Measurements from ENCODE around the gene SNX9. TPM values are rescaled to one million over a fixed set of nuclear protein-coding genes. Genes with fewer than 3 reads are reported as not detected.

SNX9 gene
- total and polyA plus RNA-seq, 10 of the 15 experiments (the other 5 are each of a cell fraction or from before 2014, with no cell fraction given): 0.03 to 2.0 (median 0.37) TPM

GRCh38 chr6:157832250-157832967 is 9.4 kb downstream of the SNX9 start:
- Histone ChIP-seq H3K79me2 (ENCODE audit: control insufficient read depth, insufficient read depth, low read length) (no peaks in the 10 kb centered on the region), H3K4me1 (ENCODE audit: control insufficient read depth, insufficient read depth, low read length) (peaks cover 15% of the 10 kb centered on the region; the same call in 1 of the 2 replicates), H3K9ac (ENCODE audit: control insufficient read depth, insufficient read depth, low read length) (no peak overlapping the region), H3K36me3 (ENCODE audit: control insufficient read depth in 2 of 2, insufficient read depth in 2 of 2, low read length in 1 of 2) (no peaks in the 10 kb centered on the region), H3K27ac (ENCODE audit: control insufficient read depth, insufficient read depth) (no peak overlapping the region), H3K4me3 (no peak overlapping the region), H3K27me3 (replicated peaks in 1 of 2; ENCODE audit: control insufficient read depth in 2 of 2, insufficient read depth in 2 of 2, low read length in 1 of 2) (peaks cover 0 to 3% of the 10 kb centered on the region in 2 experiments; a peak in 1 of 4 replicates), H4K20me1 (ENCODE audit: control insufficient read depth, insufficient read depth) (no peaks in the 10 kb centered on the region), H3K9me3 (replicated peaks; ENCODE audit: control insufficient read depth, insufficient read depth, low read length) (peaks cover 18% of the 10 kb centered on the region), H3K4me2 (ENCODE audit: control insufficient read depth, insufficient read depth) (no peak overlapping the region), H2AFZ (ENCODE audit: control insufficient read depth, low read depth, low read length) (no peak overlapping the region)
- no TSS peak for BruUV-seq (replicated peaks)
- ChIA-PET POLR2A (no interaction called here), SMC1A (ENCODE audit: uncharacterized antibody, unreplicated experiment) (interaction anchor here (1.0 kb wide), 1 partner anchor 11 kb away, joined by 3 read pairs; no protein-coding TSS in a partner anchor), RAD21 (ENCODE audit: unreplicated experiment) (interaction anchor here (1.4 kb wide), 1 partner anchor 68 kb away, joined by 4 read pairs; no protein-coding TSS in a partner anchor), CTCF (interaction anchor here (0.9 kb wide), 1 partner anchor 14 kb away, joined by 3 read pairs; no protein-coding TSS in a partner anchor)
- in situ Hi-C loops (cut with MboI): no loop called here
- 38% methylated on average over 3 of the region's 3 CpGs for WGBS (ENCODE audit: insufficient coverage, insufficient replicate concordance, low lambda C conversion rate, missing lambda C conversion rate)
- TF ChIP-seq RCOR1 (conservative IDR thresholded peaks at IDR 0.05; ENCODE audit: low read depth, low read length) (no peak), SREBF2 (IDR thresholded peaks at IDR 0.05; ENCODE audit: low read length) (no peak), CHD2 (IDR thresholded peaks at IDR 0.05; ENCODE audit: borderline replicate concordance, low read depth, low read length) (no peak), IKZF1 (conservative IDR thresholded peaks at IDR 0.05) (no peak)
- DNase-seq (ENCODE audit: low read depth, low spot score) (no peak), ATAC-seq (no peak), FAIRE-seq (no peak)
- intact Hi-C loops (cut with micrococcal nuclease; ENCODE audit: unreplicated experiment): no loop called here

- CTCF ChIA-PET: interaction anchor here (1.1 kb wide), 1 partner anchor 39 kb away, joined by 6 read pairs; no protein-coding TSS in a partner anchor
- intact Hi-C loops (cut with micrococcal nuclease; ENCODE audit: unreplicated experiment): no loop called here
- Histone ChIP-seq H3K4me1 (ENCODE audit: control insufficient read depth, insufficient read depth, low read length) (peaks cover 15% of the 10 kb centered on the region; the same call in 1 of the 2 replicates), H3K9me3 (replicated peaks; ENCODE audit: control insufficient read depth, insufficient read depth, low read length) (peaks cover 18% of the 10 kb centered on the region), H4K20me1 (ENCODE audit: control insufficient read depth, insufficient read depth) (no peaks in the 10 kb centered on the region), H3K4me3 (no peak overlapping the region), H3K27me3 (replicated peaks in 1 of 2; ENCODE audit: control insufficient read depth in 2 of 2, insufficient read depth in 2 of 2, low read length in 1 of 2) (peaks cover under 1 to 2% of the 10 kb centered on the region in 2 experiments; a peak in 2 of 4 replicates), H3K36me3 (ENCODE audit: control insufficient read depth in 2 of 2, insufficient read depth in 2 of 2, low read length in 1 of 2) (no peaks in the 10 kb centered on the region), H2AFZ (ENCODE audit: control insufficient read depth, low read depth, low read length) (no peak overlapping the region), H3K27ac (ENCODE audit: control insufficient read depth, insufficient read depth) (no peak overlapping the region), H3K79me2 (ENCODE audit: control insufficient read depth, insufficient read depth, low read length) (no peaks in the 10 kb centered on the region), H3K9ac (ENCODE audit: control insufficient read depth, insufficient read depth, low read length) (no peak overlapping the region), H3K4me2 (ENCODE audit: control insufficient read depth, insufficient read depth) (no peak overlapping the region)
- ATAC-seq: no peak
- WGBS (ENCODE audit: insufficient coverage, insufficient replicate concordance, low lambda C conversion rate, missing lambda C conversion rate): 87% methylated on average over 6 of the region's 6 CpGs
- POLR2A ChIA-PET: no interaction called here
- RAD21 ChIA-PET (ENCODE audit: unreplicated experiment): no interaction called here
- SMC1A ChIA-PET (ENCODE audit: uncharacterized antibody, unreplicated experiment): no interaction called here
- FAIRE-seq: no peak
- no TSS peak for BruUV-seq (replicated peaks)
- in situ Hi-C loops (cut with MboI): no loop called here
- no peak for DNase-seq (ENCODE audit: low read depth, low spot score)
- TF ChIP-seq SIX5 (IDR thresholded peaks at IDR 0.05; ENCODE audit: low read depth, low read length, severe bottlenecking): no peak
Observed at GRCh38 chr6:157834549-157834948, 11.5 kb downstream of the SNX9 start.
